HG03060 (cell line): ENCODE measurements around the gene NOL3.

Experiments
- ATAC-seq: cut with Tn5 transposase; IDR thresholded peaks from one replicate; pipeline ENCODE4 v1.9.1; 2021; ENCODE audit warnings: low read depth, moderate number of reproducible peaks; ENCODE audit not compliant: unreplicated experiment

NOL3 gene

DNA sequence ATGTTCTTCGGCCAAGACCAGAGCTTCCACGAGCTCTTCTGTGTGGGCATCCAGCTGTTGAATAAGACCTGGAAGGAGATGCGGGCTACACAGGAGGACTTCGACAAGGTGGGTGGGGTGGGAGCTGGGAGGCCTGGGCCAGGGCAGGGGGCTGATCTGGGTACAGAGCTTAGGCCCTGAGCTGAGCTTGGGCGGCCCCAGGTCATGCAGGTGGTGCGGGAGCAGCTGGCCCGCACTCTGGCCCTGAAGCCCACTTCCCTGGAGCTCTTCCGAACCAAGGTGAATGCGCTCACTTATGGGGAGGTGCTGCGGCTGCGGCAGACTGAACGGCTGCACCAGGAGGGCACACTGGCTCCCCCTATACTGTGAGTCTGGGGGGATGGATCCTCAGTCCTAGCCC lies 32.1 kb downstream of the NOL3 start:
- ATAC-seq, result no peak

DNA sequence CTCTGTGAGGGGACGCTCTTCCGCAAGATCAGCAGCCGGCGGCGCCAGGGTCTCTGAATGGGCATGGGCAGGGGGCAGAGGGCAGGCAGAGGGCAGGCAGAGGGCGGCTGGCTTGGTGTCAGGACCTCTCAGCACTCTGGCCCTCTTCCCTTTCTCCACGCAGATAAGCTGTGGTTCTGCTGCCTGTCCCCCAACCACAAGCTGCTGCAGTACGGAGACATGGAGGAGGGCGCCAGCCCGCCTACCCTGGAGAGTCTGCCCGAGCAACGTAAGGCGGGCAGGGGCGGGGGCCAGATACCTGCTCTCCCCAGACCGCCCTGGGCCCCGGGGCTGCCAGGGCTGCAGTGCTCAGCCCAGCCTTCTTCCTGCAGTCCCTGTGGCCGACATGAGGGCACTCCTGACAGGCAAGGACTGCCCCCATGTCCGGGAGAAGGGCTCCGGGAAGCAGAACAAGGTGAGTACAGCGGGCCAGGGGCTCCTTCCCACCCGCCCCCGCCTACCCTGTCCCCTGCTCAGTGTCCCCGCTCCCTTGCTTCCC lies 32.7 kb downstream of the NOL3 start:
- no peak for ATAC-seq

DNA sequence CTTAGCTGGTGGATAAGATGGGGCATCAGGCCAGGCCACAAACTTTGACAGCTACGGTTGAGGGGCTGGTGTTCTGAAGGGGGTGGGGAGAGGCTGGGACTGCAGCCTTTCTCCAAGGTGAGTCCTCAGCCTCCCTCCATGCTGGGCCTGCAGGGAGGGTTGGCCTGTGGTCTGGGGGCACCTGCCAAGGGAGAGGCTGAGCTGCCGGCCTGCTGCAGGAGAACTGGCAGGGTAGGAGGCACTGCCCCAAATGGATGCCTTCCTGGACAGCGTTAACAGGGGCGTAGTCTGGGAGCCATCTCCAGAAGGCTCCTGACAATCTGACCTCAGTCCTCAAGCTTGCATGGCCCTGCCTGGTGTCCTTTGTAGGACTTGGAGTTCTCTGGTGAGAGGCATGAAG lies 33.7 kb downstream of the NOL3 start:
- ATAC-seq, result no peak

DNA sequence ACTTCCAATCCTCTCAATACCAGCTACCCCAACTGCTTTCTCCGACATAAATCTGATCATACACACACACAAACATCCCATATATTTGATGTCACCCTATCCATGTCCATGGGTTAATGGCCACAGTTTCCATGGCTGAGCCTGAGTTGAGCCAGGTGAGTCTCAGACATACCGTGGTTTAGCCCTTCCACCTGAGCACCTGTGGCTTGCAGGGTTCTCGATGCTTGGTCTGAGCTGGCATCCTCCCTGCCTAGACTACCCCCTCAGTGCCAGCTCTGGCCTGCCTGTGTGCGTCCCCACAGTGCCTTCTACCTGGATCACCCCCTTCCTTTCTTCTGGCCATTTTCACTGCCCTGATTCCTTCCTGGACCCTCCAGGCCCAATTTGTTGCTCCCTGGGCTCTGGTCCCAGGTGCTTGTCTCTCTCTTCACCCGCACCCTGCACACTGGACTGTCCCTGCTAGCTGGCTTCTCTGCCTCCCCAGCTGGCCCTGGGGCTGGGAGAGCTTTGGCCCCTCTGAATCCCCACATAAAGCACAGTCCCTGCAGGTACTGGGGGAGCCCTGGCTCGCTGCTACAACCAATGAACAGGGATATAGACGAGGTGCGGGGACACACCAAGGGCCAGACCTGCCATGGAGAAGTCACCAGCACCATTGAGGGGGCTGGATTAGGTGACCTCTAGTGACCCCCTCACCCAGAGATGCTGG lies 35.9 kb downstream of the NOL3 start:
- ATAC-seq, result no peak

DNA sequence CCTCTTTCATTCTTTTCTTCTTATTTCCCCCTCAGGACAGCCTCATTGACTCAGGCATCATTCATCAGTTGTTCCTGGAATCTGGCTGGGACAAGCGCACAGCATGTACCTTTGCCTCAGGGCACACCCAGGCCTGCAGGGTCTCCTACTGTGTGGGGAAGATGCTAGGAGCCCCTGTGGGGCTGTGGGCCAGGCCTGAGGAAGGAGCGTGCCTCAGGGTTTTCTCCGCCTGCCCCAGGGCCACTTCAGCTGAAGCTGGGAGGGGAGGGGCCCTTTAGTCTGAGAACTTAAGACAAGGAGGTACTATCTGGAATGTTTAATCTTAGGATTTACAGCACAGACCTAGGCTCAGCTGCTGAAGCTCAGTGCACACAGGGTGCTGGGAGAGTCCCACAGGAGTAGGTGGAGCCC lies 36.5 kb downstream of the NOL3 start:
- no peak for ATAC-seq

DNA sequence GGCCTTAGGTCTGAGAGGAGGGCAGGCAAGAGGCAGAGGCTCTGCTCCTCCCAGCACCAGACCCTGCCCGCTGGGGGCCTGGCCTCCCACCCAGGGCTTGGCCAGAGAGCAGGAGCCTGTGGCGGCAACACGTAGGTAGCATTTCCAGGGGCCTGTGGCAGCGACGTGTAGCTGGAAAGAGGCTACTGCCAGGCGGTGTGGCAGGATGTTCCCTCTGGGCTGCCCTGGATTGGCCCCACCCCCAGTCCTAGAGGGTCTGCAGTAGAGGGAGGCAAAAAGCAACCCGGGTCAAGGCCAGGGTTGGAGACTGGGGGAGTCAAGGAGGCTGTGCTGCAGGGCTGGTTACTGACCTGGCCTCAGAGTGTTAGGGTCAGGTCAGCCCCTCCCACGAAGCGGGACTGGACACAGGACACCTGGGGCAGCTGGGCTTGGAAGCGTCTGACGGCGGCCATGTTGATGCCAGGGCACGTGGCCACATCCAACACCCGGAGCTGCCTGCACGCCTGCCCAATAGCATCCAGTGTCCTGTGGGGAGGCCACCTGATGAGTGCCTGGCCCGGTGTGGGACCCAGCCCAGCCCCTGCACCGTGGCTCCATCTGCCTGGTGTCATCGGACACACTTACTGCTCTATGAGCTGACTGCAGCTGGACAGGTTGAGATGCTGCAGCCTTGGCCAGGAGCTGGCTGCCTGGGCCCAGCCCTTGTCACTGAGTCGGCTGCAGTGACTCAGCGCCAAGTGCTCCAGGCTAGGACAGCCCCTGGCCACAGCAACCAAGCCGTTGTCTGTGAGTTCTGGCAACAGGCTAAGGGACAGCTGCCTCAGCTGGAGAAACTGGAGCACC lies 37.1 kb downstream of the NOL3 start:
- no peak for ATAC-seq

DNA sequence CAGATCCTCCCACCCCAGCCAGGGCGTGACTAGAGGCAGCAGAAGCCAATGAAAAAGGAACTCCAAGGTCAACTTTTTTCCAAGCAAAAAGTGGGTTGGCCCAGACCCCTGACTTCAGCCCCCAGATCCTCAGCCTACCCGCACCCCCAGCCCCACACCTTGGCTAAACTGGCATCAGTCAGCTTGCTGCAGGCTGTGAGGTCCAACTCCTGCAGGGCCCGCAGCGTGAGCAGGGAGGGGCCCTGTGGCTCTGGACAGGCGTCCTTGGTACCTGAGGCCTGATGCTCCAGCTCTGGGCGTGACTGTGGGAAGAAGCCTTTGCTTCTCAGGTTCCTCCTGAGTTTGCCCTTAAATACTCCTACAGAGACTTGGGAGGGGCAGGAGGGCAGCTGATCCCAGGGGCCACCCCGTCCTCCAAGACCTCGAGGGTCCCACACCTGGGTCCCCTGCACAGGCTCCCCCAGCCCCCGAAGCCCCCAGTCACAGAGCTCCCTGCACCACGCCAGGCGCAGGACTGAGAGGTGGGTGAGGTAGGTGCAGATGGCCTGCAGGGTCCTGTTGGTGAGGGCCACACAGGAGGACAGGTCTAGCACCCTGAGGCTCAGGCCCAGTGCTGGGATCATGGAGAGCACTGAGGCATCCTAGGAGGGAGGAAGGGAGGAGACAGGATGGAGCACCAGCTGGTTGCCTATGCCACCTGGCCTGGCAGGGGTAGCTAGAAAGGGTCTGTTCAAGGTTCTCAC lies 38.0 kb downstream of the NOL3 start:
- ATAC-seq, result no peak

DNA sequence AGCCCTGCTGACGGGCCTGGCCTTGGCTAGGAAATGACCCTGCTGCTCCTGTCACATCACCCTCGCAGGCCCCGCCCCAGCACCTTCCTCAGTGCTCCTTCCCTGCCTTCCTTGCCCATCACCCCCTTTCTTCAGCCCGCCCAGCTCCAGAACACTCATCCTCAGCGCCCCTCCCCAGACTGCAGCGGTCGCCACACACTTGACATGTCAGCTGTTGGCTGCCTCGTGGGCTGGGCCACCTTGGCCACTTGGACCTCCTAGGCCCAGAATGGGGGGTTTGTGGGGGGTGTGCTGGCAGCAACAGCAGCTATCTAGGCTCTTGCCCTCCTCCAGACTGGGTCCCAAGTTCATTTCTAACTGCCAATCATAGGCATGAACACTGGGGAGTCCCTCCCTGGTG lies 39.2 kb downstream of the NOL3 start:
- no peak for ATAC-seq

DNA sequence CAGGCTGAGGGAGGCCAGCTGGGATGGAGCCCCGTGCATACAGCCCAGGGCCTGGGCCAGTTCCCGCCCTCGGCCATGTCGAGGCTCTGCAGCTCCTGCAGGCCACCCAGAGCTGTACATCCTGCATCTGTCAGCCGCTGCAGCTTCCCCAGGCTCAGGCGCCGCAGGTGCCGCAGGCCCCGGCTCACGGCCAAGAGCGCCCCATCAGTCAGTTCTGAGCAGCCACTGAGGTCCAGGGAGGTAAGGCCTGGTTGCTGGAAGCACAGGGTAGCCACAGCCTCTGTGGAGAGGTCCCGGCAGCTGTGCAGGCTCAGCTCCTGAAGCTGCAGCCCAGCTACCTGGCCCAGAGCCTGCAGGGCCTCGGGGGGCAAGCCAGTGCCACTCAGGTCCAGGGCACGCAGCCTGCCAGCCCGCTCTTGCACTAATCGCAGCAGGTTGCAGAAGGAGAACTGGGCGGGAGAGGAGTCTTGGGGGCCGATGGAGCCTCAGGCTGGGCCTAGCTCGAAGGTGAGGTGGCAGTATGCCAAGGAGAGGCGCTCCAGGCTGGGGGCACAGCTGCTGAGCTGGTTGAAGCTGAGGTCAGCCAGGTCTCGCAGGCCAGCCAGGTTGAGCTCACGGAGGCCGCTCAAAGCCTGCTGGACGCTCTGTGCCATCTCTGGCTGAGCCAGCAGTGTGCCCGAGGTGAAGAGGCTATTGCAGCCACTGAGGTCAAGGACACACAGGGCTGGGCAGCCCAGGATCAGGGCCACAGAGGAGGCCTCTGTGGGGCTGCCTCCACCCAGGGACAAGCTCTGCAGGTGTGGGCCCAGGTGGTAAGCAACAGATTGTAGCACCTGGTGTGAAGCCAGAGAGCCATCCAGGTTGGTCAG lies 40.0 kb downstream of the NOL3 start:
- ATAC-seq, result no peak

DNA sequence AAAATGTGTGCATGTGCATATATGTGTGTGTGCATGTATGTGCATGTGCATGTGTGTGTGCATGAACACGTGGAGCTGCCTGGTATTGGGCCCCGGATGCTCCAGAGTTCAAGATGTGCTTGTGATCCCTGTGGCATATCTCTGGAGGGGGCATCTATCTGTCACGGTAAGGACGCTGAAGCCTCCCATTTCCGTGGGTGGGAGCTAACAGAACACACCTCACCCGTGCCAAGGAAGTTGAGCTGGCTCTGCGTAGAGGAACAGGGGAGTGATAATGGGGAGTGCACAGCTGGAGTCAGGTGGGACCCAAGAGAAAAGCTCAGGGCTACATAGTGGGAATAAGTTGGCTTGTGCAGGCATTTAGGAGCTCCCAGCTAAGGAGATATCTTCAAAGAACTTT lies 41.3 kb downstream of the NOL3 start:
- no peak for ATAC-seq

DNA sequence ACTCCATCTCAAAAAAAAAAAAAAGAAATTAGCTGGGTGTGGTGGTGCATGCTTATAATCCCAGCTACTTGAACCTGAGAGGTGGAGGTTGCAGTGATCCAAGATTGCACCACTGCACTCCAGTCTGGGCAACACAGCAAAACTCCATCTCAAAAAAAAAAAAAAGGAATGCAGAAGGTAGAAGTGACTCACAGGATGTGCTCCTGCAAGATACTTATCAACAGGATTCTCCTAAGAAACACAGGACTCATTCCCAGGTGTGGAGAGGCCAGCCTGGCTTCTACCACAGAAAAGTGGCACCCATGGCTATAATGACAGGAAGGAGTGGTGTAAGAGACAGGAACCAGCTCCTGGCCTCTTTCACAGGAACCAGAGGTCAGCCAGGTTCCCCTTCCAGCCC lies 42.4 kb downstream of the NOL3 start:
- ATAC-seq, result no peak

DNA sequence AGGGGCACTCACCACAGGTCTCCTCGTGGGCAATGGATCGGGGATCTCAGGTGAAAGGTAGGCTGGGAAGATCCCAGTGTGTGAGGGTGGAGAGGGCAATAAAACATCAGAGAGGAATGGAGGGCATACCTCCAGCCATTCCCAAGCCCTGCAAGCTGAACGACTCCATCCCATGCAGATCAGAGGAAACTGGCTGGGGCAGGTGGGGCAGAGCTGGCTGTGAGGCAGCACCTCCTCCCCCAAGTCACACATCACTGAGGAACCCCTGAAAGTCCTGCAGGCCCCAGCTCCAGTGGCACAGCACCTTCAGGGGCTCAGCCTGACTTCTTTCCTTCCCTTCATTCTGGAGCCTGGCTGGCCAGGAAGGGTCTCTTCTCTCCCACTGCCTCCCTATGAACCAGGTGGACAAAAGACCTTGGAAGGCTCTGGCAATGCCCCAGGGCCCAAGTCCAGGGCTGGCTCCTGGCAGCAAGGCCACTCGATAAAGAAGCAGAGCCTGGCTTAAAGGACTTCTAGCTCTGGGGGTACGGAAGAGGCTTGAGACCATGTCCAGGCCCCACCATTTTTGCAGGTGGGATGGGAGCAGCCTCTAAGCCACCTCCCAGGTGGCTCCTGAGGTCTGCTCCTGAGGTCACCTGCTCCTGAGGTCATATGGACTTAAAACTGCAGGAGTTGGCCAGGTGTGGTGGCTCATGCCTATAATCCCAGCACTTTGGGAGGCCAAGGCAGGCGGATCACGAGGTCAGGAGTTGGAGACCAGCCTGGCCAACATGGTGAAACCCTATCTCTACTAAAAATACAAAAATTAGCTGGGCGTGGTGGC lies 43.1 kb downstream of the NOL3 start:
- no peak for ATAC-seq

DNA sequence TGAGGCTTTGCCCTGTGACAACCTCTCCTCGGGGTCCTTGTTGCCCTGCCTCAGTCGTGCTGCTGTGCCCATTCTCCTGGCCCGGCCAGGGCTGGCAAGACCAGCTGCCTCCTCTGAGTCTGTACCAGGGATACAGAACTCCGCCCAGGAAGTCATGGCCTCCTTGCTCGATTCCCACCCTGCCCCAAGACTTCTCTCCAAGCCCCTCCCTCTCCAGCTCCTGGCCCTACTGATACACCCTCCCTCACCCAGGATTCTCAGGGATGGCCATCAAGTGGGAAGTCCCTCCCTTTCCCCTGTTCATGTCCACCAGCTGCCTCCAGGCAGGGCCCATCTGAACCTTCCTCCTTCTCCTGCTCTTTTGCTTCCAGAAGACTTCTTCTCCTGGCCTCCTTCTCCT lies 45.4 kb downstream of the NOL3 start:
- no peak for ATAC-seq

DNA sequence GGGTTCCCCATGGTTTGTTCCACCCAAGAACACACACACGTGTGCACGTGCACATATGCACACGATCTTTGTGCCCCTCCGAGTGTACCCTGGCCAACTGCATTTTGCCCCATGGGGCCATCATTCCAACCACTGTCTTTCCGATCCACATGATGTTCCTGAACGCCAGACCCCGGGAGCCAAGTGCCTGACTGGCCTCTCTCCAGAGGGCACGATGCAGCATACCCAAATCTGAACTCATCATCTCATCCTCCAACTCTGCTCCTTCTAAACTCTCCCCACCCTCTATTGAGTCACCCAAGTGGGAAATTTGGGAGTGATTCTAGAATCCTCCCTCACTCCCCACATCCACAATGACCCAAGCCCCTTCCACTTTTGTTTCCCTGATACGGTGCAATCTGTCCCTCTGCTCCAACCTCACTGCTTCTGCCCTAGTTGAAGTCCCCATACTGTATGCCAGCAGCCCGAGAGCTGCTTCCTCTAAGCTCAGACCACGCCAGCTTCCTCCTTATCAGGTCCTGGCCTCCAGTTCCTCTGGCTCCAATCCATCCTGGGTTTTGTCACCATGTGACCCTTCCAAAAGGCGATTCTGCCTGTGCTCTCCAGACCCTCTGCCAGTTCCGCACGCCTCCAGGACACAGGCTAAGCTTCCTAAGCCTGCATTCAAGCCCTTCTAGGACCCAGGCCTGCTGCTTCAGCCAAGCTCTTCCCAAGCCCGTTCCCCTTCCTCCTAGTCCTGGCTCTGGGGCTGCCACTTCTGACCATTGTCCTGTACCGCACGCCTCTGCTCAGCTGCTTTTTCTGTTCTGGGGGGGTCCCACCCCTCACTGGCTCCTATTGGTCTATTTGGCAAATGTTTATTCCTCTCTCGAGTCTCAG lies 46.5 kb downstream of the NOL3 start:
- ATAC-seq, result no peak

DNA sequence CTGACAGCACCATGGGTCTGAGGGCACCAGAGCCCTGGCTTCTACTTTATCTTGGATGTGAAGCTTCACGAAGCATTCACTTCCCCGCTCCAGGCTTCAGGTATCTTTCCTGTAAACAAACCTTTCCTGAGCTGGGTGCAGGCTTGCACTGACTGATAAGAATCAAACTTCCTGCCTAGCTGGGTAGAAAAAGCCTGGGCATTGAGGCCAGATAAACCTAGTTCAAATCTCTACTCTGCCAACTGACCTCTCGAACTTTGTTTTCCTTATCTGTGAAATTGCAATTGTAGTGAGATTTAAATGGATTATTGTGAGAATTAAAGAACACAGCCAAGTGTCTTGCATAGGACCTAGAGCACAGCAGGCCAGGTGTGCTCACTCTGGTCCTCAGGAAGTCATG lies 53.7 kb downstream of the NOL3 start:
- no peak for ATAC-seq
